Measurements from ENCODE around the gene TGFB2. TPM values are rescaled to one million over a fixed set of nuclear protein-coding genes. Genes with fewer than 3 reads are reported as not detected.

Gene TGFB2
- total RNA-seq, 2 experiments from 2014 or later = 0.03 to 0.11 TPM

DNA sequence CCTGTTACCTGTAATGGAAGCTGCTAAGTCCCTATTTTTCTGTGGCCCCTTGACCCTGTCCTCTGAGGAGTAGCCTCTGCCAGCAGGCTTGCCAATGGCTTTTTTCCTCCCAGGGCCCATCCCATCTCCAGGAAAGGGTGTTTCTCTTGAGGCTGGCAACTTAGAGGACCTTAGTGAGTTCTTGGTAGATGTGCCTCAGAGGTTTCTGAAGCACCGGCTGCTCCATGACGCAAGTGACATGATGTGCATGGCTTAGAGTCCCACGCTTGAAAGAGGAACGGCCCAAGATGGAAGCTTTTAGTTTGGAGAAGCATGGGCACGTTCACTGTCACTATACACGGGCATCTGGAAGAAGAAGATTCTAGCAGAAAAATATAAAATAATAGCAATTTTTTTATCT is 63.0 kb downstream of the TGFB2 start:
- no peak for TF ChIP-seq EZH2phosphoT487 (IDR thresholded peaks at IDR 0.05; ENCODE audit: borderline replicate concordance, low read depth, low read length)
- Histone ChIP-seq H3K9me3 (ENCODE audit: low read length) (no peaks in the 10 kb centered on the region), H3K79me2 (ENCODE audit: insufficient read depth, low read depth, low read length) (no peaks in the 10 kb centered on the region), H3K27ac (ENCODE audit: low read depth, low read length, poor library complexity, severe bottlenecking) (no peak overlapping the region), H2AFZ (ENCODE audit: low read length) (no peak overlapping the region), H3K4me2 (ENCODE audit: low read length) (no peak overlapping the region), H3K4me3 (ENCODE audit: low read depth, low read length, poor library complexity, severe bottlenecking) (no peak overlapping the region), H4K20me1 (ENCODE audit: insufficient read depth, low read length) (no peaks in the 10 kb centered on the region), H3K36me3 (ENCODE audit: insufficient read depth, low read length) (no peaks in the 10 kb centered on the region), H3K4me1 (ENCODE audit: insufficient read depth, low read length, poor library complexity, severe bottlenecking) (no peaks in the 10 kb centered on the region), H3K9me2 (ENCODE audit: insufficient read depth, low read length) (no peaks in the 10 kb centered on the region)
- intact Hi-C loops (cut with micrococcal nuclease; ENCODE audit: unreplicated experiment) = no loop called here
- POLR2A ChIA-PET = no interaction called here
- BruUV-seq (replicated peaks) = no TSS peak
- no peak for DNase-seq (ENCODE audit: low spot score)
- CTCF ChIA-PET (ENCODE audit: unreplicated experiment) = no interaction called here

DNA sequence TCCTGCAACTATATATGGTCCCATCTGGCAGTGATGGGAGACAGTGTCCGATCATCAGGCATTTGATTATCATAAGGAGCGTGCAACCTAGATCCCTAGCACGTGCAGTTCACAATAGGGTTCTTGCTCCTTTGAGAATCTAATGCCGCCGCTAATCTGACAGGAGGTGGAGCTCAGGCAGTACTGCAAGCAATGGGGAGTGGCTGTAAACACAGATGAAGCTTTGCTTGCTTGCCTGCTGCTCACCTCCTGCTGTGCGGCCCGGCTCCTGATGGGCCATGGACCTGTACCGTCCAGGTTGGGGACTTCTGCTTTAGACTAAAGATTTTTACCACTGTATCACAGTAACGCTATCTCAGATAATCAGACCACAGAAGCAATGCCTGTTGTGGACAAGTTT is 63.8 kb downstream of the TGFB2 start:
- Histone ChIP-seq H3K27ac (ENCODE audit: low read depth, low read length, poor library complexity, severe bottlenecking) (no peak overlapping the region), H3K4me2 (ENCODE audit: low read length) (no peak overlapping the region), H3K4me3 (ENCODE audit: low read depth, low read length, poor library complexity, severe bottlenecking) (no peak overlapping the region), H3K36me3 (ENCODE audit: insufficient read depth, low read length) (no peaks in the 10 kb centered on the region), H4K20me1 (ENCODE audit: insufficient read depth, low read length) (no peaks in the 10 kb centered on the region), H3K9me2 (ENCODE audit: insufficient read depth, low read length) (no peaks in the 10 kb centered on the region), H2AFZ (ENCODE audit: low read length) (no peak overlapping the region), H3K9me3 (ENCODE audit: low read length) (no peaks in the 10 kb centered on the region), H3K79me2 (ENCODE audit: insufficient read depth, low read depth, low read length) (no peaks in the 10 kb centered on the region), H3K4me1 (ENCODE audit: insufficient read depth, low read length, poor library complexity, severe bottlenecking) (no peaks in the 10 kb centered on the region)
- intact Hi-C loops (cut with micrococcal nuclease; ENCODE audit: unreplicated experiment) = no loop called here
- ChIA-PET POLR2A (interaction anchor here (1.0 kb wide), 1 partner anchor 53 kb away, joined by 3 read pairs; no protein-coding TSS in a partner anchor), CTCF (ENCODE audit: unreplicated experiment) (no interaction called here)
- TF ChIP-seq CTCF (conservative IDR thresholded peaks at IDR 0.05; ENCODE audit: low read length) = no peak
- TF ChIP-seq EZH2phosphoT487 (IDR thresholded peaks at IDR 0.05; ENCODE audit: borderline replicate concordance, low read depth, low read length) = no peak
- DNase-seq (ENCODE audit: low spot score) = no peak
- no TSS peak for BruUV-seq (replicated peaks)

GRCh38 chr1:218409946-218410510 is 64.9 kb downstream of the TGFB2 start:
- H2AFZ ChIP-seq (ENCODE audit: low read length) = no peak overlapping the region

More at GRCh38 chr1:218409946-218410510, 64.9 kb downstream of the TGFB2 start:
- intact Hi-C loops (cut with micrococcal nuclease; ENCODE audit: unreplicated experiment) = no loop called here
- ChIA-PET CTCF (ENCODE audit: unreplicated experiment) (no interaction called here), POLR2A (interaction anchor here (0.5 to 1.0 kb wide), 2 partner anchors 54 to 1436 kb away, joined by 3 to 4 read pairs; no protein-coding TSS in a partner anchor)
- Histone ChIP-seq H3K27ac (ENCODE audit: low read depth, low read length, poor library complexity, severe bottlenecking) (no peak overlapping the region), H3K4me3 (ENCODE audit: low read depth, low read length, poor library complexity, severe bottlenecking) (no peak overlapping the region), H4K20me1 (ENCODE audit: insufficient read depth, low read length) (no peaks in the 10 kb centered on the region), H3K4me1 (ENCODE audit: insufficient read depth, low read length, poor library complexity, severe bottlenecking) (no peaks in the 10 kb centered on the region), H3K79me2 (ENCODE audit: insufficient read depth, low read depth, low read length) (no peaks in the 10 kb centered on the region), H3K36me3 (ENCODE audit: insufficient read depth, low read length) (no peaks in the 10 kb centered on the region), H3K9me3 (ENCODE audit: low read length) (no peaks in the 10 kb centered on the region), H3K9me2 (ENCODE audit: insufficient read depth, low read length) (no peaks in the 10 kb centered on the region), H3K4me2 (ENCODE audit: low read length) (no peak overlapping the region)
- no peak for DNase-seq (ENCODE audit: low spot score)
- no peak for TF ChIP-seq CTCF (conservative IDR thresholded peaks at IDR 0.05; ENCODE audit: low read length)
- no peak for TF ChIP-seq EZH2phosphoT487 (IDR thresholded peaks at IDR 0.05; ENCODE audit: borderline replicate concordance, low read depth, low read length)
- BruUV-seq (replicated peaks) = no TSS peak
